Choroid plexus epithelial cell (primary cell): ENCODE measurements around the gene ZNF687.

Experiments
- DNase-seq: peaks from one replicate; pipeline ENCODE4 v3.0.0-alpha.2; 2010; ENCODE audit warnings: low read depth
- H3K4me3 ChIP-seq: 2 replicates; pipeline ENCODE4 v1.5.1; 2011; ENCODE audit warnings: low read depth, mild to moderate bottlenecking, control low read depth, low read length, moderate library complexity
- CTCF ChIP-seq: conservative IDR thresholded peaks from 2 replicates; pipeline ENCODE4 v1.5.1; 2011; ENCODE audit warnings: low read depth, mild to moderate bottlenecking, control low read depth, inconsistent platforms, low read length, moderate library complexity

The ZNF687 gene

GRCh38 chr1:151243683-151244216 lies 38.3 kb upstream of the ZNF687 start:
- no peak overlapping the region for H3K4me3 ChIP-seq
- no peak for TF ChIP-seq CTCF
- DNase-seq: no peak

- no peak for DNase-seq
- TF ChIP-seq CTCF: no peak
- no peak overlapping the region for H3K4me3 ChIP-seq
Measured at GRCh38 chr1:151246786-151247185, 35.3 kb upstream of the ZNF687 start.

GRCh38 chr1:151251656-151252470 lies 30.2 kb upstream of the ZNF687 start:
- TF ChIP-seq CTCF: peak; percentile 86
- peak; percentile 91 for DNase-seq
- H3K4me3 ChIP-seq: no peak overlapping the region

DNA sequence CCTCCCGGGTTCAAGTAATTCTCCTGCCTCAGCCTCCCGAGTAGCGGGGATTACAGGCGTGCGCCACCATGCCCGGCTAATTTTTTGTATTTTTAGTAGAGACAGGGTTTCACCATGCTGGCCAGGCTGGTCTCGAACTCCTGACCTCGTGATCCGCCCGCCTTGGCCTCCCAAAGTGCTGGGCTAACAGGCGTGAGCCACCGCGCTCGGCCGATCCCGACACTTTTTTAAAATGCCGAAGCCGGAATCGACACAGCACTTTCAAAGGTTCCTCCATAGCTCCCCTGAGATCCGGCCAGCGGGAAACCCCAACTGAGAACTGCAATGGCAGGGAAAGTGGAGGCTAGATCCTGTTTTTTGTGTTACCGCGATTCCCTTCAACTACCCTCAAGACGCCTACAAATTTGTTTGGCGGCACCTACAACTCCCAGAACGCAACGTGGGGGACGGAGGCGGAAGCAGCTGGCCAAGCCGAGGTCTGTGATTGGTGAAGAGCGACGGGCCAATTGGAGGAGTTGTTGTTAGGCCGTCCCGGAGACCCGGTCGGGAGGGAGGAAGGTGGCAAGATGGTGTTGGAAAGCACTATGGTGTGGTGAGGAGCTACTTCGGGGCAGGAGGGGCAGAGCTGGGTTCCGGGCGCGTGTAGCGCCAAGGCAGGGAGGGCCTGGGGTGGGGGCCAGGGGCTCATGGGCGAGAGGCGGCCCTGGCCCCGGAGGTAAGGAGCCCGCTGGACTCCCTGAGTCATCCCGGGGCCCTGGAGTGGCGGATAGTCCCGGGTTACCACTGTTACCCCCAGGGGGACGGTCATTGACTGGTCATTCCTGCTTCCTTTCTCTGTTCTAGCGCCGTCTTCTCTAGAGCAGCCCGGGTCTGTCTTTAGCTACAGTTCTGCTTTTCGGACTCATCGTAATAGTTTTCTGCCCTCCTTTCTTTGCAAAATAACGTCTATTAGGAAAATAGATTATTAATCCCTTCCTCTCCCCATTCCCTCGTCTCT lies 27.6 kb upstream of the ZNF687 start, which contains the start of gene PSMD4:
Gene PSMD4 (plus strand): TSS at position 518 of the 997 bp plus-strand sequence. CDS start 49 bp downstream, at position 567.
- DNase-seq: peak; percentile 98
- peak within 1 kb of the TSS; percentile 87 for H3K4me3 ChIP-seq
- TF ChIP-seq CTCF: peak; percentile 2

GRCh38 chr1:151255381-151255780 lies 26.7 kb upstream of the ZNF687 start:
- peak; percentile 42 for DNase-seq
- no peak for TF ChIP-seq CTCF
- peak overlapping the region; percentile 87 for H3K4me3 ChIP-seq

- TF ChIP-seq CTCF: no peak
- H3K4me3 ChIP-seq: no peak overlapping the region
- no peak for DNase-seq
Measured at GRCh38 chr1:151259351-151259750, 22.7 kb upstream of the ZNF687 start.
